Vagina (tissue), 2 donors: ENCODE data around the gene FOXN3. TPM values are rescaled to one million over a fixed set of nuclear protein-coding genes. Genes with fewer than 3 reads are reported as not detected.

Source experiments
- DNase-seq, 2 donors: peaks; one replicate each; pipeline ENCODE4 v3.0.0-alpha.2; 2017; ENCODE audit errors: extremely low spot score in 2 of 2
- H3K27ac ChIP-seq: fragments of 200-600 bp; sonication (generic); one replicate; pipeline ENCODE4 v1.5.1; 2019
- H3K27me3 ChIP-seq: fragments of 200-600 bp; sonication (generic); one replicate; pipeline ENCODE4 v1.5.1; 2019
- H3K36me3 ChIP-seq, 2 donors: fragments of 200-600 bp; sonication (generic); one replicate each; pipeline ENCODE4 v1.5.1; 2017 to 2019
- H3K4me1 ChIP-seq: fragments of 200-600 bp; sonication (generic); one replicate; pipeline ENCODE4 v1.5.1; 2019
- H3K4me3 ChIP-seq, 2 donors: fragments of 200-600 bp; sonication (generic); 1 replicate in 1 of 2; 2 replicates in 1 of 2; pipeline ENCODE4 v1.5.1; 2016 to 2019
- H3K9me3 ChIP-seq: fragments of 200-600 bp; sonication (generic); one replicate; pipeline ENCODE4 v1.5.1; 2019
- CTCF ChIP-seq, 3 experiments: fragments of 450-650 bp in 2 of 3; fragments of 200-600 bp in 1 of 3; sonication (generic) in 1 of 3; IDR thresholded peaks; one replicate each; pipeline ENCODE4 v1.5.1; 2017 to 2019; ENCODE audit warnings: antibody characterized with exemption in 3 of 3, mild to moderate bottlenecking in 2 of 3, moderate library complexity in 2 of 3
- POLR2A ChIP-seq, 2 donors: fragments of 450-650 bp; IDR thresholded peaks; one replicate each; pipeline ENCODE4 v1.6.1; 2017; ENCODE audit warnings: antibody characterized with exemption in 2 of 2, mild to moderate bottlenecking in 2 of 2, moderate library complexity in 2 of 2
- POLR2AphosphoS5 ChIP-seq, 2 donors: sonication (generic); formaldehyde crosslinking; IDR thresholded peaks; one replicate each; pipeline ENCODE4 v1.9.0; 2017; ENCODE audit warnings: antibody characterized with exemption in 2 of 2, mild to moderate bottlenecking in 2 of 2, low read depth in 1 of 2; ENCODE audit not compliant: insufficient read depth in 1 of 2
- intact Hi-C: fragments of 100-400 bp; cut with DNase I; formaldehyde crosslinking; loops from one replicate; pipeline ENCODE4 v1.15.1; 2023
- total RNA-seq: library from RNA; depleted of rRNA; stranded (reverse); fragments of >200 nt; gene quantifications from one replicate; pipeline ENCODE4 v1.2.3, GENCODE V29; 2016

The FOXN3 gene
- total RNA-seq, 1 donor from 2014 or later, result 111 TPM

DNA sequence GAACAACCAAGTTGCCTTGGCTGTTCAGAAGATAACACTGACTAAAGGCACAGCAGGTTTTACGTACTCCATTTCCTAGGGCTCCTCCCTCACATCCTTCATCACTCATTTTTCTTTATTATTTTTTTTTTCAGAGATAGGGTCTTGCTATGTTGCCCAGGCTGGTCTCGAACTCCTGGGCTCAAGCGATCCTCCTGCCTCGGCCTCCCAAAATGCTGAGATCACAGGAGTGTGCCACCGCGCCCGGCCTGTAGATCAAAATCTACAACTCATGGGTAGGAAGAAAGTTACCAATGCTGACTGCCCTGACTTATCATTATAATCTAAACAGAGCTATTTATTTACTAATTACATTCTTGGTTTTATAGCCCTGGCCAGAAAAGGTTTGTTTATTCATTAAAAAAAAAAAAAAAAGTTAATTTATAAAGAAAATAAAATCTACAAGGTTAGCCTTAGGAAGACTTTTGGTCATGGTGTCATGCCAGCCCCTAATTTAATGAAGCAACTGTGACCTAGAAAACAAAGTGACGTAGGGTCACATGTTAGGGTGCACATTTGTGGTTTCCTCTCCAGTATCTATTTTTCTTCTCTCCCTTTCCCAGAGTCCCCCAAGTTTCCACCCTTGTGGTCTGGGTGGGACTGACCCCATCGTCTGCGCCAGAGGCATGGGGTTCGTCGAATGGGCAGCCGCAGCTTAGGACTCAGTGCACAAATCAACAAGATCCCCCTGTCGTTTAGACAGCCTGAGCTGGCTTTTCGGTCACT lies 19.0 kb upstream of the FOXN3 start:
- Histone ChIP-seq H3K27ac (no peak overlapping the region), H3K27me3 (no peaks in the 10 kb centered on the region), H3K9me3 (no peaks in the 10 kb centered on the region), H3K4me1 (peaks cover 14% of the 10 kb centered on the region), H3K36me3 (no peaks in the 10 kb centered on the region), H3K4me3 (no peak overlapping the region)
- TF ChIP-seq POLR2A (IDR thresholded peaks at IDR 0.05), result no peak
- DNase-seq, result no peak
- intact Hi-C loops, result no loop called here

GRCh38 chr14:89435492-89435891 lies 18.5 kb upstream of the FOXN3 start:
- H3K9me3 ChIP-seq, result no peaks in the 10 kb centered on the region

DNA sequence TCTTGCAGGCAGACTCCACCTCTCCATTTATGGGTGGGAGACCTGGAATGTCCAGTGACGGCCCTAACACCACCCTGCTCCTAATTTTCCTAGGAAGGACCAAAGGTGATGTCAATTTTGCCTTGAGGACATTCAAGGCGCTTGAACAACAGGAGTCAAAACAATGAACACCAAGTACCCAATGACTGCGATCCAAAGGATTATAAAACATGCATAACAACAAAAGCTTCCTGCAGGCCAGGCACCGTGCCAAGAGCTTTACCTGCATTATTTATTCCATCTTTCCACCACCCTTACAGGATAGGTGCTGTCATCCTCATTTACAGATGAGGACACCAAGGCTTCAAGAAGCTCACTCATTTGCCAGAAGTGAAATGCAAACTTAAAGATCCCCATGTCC lies 15.2 kb upstream of the FOXN3 start:
- Histone ChIP-seq H3K36me3 (no peaks in the 10 kb centered on the region), H3K4me3 (no peak overlapping the region), H3K27ac (no peak overlapping the region), H3K4me1 (peaks cover 52% of the 10 kb centered on the region), H3K27me3 (no peaks in the 10 kb centered on the region), H3K9me3 (no peaks in the 10 kb centered on the region)
- no peak for TF ChIP-seq POLR2AphosphoS5 (IDR thresholded peaks at IDR 0.05; ENCODE audit: insufficient read depth in 1 of 2, low read depth in 1 of 2)
- TF ChIP-seq CTCF (IDR thresholded peaks at IDR 0.05), result no peak
- no peak for TF ChIP-seq POLR2A (IDR thresholded peaks at IDR 0.05)
- DNase-seq, result no peak
- intact Hi-C loops, result no loop called here

More at GRCh38 chr14:89435492-89435891, 18.5 kb upstream of the FOXN3 start:
- intact Hi-C loops, result no loop called here
- H3K4me3 ChIP-seq, result no peak overlapping the region
- DNase-seq, result no peak
- H3K36me3 ChIP-seq, result no peaks in the 10 kb centered on the region
- TF ChIP-seq POLR2AphosphoS5 (IDR thresholded peaks at IDR 0.05; ENCODE audit: insufficient read depth in 1 of 2, low read depth in 1 of 2), result no peak
- TF ChIP-seq CTCF (IDR thresholded peaks at IDR 0.05), result no peak
- TF ChIP-seq POLR2A (IDR thresholded peaks at IDR 0.05), result no peak
- no peaks in the 10 kb centered on the region for H3K27me3 ChIP-seq
- H3K27ac ChIP-seq, result no peak overlapping the region
- H3K4me1 ChIP-seq, result peaks cover 20% of the 10 kb centered on the region

DNA sequence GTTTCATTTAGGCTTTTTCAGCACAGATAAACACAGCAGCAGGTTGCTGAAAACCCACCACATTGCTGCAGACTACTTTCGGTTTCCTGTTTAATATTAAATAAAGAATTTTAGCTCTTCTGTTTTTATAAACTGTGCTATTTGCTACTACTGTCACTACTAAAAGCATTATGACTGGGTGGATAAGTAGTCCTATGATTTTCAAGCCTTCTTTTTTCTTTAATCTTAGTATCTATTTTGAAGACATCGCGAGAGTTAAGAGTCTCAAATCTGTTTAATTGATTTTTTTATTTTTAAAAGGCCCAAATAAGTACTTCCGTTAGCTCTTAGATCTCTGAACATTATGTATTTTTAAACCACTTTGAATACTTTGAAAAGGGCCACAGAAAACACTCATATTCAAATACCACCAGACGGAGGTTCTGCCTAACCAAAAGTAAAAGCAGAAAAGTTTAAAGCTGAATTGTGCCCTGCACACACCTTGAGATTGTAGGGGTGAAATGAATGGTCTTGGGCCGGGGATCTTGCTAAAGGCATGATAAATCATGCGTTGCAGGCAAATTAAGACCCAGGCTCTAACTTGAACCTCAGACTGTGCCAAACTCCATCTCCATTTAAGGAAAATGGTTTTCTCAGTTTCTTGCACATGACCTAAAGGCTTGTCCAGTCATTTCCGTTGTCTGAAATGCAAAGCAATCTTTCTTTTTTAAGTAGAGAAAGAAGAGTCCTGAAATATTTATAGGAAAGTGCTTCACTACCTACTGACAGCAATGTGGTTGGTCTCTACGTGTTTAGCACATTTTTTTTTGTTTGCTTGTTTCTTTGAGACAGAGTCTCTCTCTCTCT lies 13.6 kb upstream of the FOXN3 start:
- peak overlapping the region; percentile 10 to 19 for H3K4me3 ChIP-seq
- H3K36me3 ChIP-seq, result no peaks in the 10 kb centered on the region
- peak overlapping the region; percentile 81 for H3K27ac ChIP-seq
- no peaks in the 10 kb centered on the region for H3K9me3 ChIP-seq
- DNase-seq, result no peak
- H3K4me1 ChIP-seq, result peaks cover 53% of the 10 kb centered on the region
- no peaks in the 10 kb centered on the region for H3K27me3 ChIP-seq
- intact Hi-C loops, result no loop called here
- TF ChIP-seq POLR2AphosphoS5 (IDR thresholded peaks at IDR 0.05; ENCODE audit: insufficient read depth in 1 of 2, low read depth in 1 of 2) (no peak), CTCF (IDR thresholded peaks at IDR 0.05) (no peak), POLR2A (IDR thresholded peaks at IDR 0.05) (no peak)

DNA sequence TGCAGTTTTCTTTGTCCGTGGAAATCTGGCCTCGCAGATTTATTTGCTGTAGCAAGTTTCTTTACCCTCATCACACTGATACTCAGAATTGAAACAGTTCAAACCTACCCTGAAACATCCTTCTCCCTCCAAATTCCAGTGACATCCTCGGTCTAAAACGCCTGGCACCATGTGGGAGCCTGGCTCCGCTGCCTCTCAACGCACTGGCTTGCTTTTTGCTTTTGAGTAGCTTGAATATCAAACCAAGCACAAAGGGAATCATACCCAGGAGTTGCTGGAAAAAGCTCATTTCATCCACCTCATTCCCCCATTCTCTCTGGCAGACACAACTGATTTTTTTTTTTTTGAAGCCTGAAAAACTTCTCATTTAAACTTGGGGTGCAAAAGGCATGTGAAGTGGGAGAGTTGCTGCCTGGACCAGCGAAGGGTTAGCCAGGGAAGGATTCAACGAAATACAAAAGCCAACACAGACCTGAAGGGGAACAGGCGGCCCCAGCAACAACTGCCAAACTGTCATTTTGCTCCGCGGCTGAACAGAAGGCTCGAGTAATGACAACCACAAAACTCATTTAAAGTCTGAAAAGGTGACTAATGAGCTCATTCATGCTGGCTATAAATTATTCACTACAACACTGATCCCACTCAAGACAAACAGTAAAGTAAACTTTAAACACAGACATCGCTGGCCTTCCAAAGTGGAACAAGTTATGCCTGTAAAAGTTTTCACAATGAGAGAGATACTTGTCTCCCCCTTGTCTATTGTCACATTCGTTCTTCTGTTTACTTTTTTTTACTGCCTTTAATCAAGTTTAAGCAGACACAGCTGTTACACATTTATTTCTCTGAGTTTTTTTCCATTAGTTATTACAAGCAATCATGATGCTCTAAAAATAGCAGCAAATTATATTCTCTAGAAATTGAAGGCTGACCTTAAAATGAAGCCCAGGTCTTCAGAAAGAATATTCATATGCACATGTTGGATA lies 12.5 kb upstream of the FOXN3 start:
- peak overlapping the region; percentile 10 to 19 for H3K4me3 ChIP-seq
- no peak for DNase-seq
- H3K36me3 ChIP-seq, result no peaks in the 10 kb centered on the region
- TF ChIP-seq CTCF (IDR thresholded peaks at IDR 0.05) (peak in 1 of 3 experiments; percentile 7), POLR2A (IDR thresholded peaks at IDR 0.05) (no peak), POLR2AphosphoS5 (IDR thresholded peaks at IDR 0.05; ENCODE audit: insufficient read depth in 1 of 2, low read depth in 1 of 2) (peak; percentile 29 to 48)
- peak overlapping the region; percentile 81 for H3K27ac ChIP-seq
- no peaks in the 10 kb centered on the region for H3K9me3 ChIP-seq
- H3K27me3 ChIP-seq, result no peaks in the 10 kb centered on the region
- peaks cover 53% of the 10 kb centered on the region for H3K4me1 ChIP-seq
- intact Hi-C loops, result no loop called here
